ENCODE results near the gene CLP1.

The CLP1 gene

GRCh38 chr11:57639321-57640067 lies 18.1 kb upstream of the CLP1 start:
- H3K4me3 ChIP-seq (ENCODE audit: low read depth, low read length): no peak overlapping the region
- DNase-seq (ENCODE audit: low read depth): no peak
- no peak for TF ChIP-seq CTCF (IDR thresholded peaks at IDR 0.05; ENCODE audit: control insufficient read depth, extremely low read depth, insufficient read depth)

GRCh38 chr11:57640068-57640800 lies 17.3 kb upstream of the CLP1 start:
- TF ChIP-seq CTCF (IDR thresholded peaks at IDR 0.05; ENCODE audit: control insufficient read depth, extremely low read depth, insufficient read depth): no peak
- H3K4me3 ChIP-seq (ENCODE audit: low read depth, low read length): no peak overlapping the region
- no peak for DNase-seq (ENCODE audit: low read depth)

- H3K4me3 ChIP-seq (ENCODE audit: low read depth, low read length): no peak overlapping the region
- TF ChIP-seq CTCF (IDR thresholded peaks at IDR 0.05; ENCODE audit: control insufficient read depth, extremely low read depth, insufficient read depth): peak; percentile 61
- peak; percentile 31 for DNase-seq (ENCODE audit: low read depth)
Observed at GRCh38 chr11:57641011-57641807, 16.4 kb upstream of the CLP1 start.

- DNase-seq (ENCODE audit: low read depth): no peak
- TF ChIP-seq CTCF (IDR thresholded peaks at IDR 0.05; ENCODE audit: control insufficient read depth, extremely low read depth, insufficient read depth): no peak
- H3K4me3 ChIP-seq (ENCODE audit: low read depth, low read length): no peak overlapping the region
Observed at GRCh38 chr11:57643802-57644201, 13.8 kb upstream of the CLP1 start.

- TF ChIP-seq CTCF (IDR thresholded peaks at IDR 0.05; ENCODE audit: control insufficient read depth, extremely low read depth, insufficient read depth): peak; percentile 84
- no peak for DNase-seq (ENCODE audit: low read depth)
- no peak overlapping the region for H3K4me3 ChIP-seq (ENCODE audit: low read depth, low read length)
Observed at GRCh38 chr11:57644748-57645688, 12.5 kb upstream of the CLP1 start.

GRCh38 chr11:57645689-57646085 lies 11.9 kb upstream of the CLP1 start:
- no peak for TF ChIP-seq CTCF (IDR thresholded peaks at IDR 0.05; ENCODE audit: control insufficient read depth, extremely low read depth, insufficient read depth)
- no peak overlapping the region for H3K4me3 ChIP-seq (ENCODE audit: low read depth, low read length)
- no peak for DNase-seq (ENCODE audit: low read depth)
